Activated CD8-positive, alpha-beta T cell treated with anti-CD3 and anti-CD28 coated beads, Interleukin-2, amount 10 ng/mL, durations not matched to agents 7 days and 5 days (primary cell): ENCODE data around the gene FOXC2. TPM values are rescaled to one million over a fixed set of nuclear protein-coding genes. Genes with fewer than 3 reads are reported as not detected.

ENCODE experiments used
- ATAC-seq: fragments of 150-1000 bp; cut with Tn5 transposase; one replicate; pipeline ENCODE4 v1.10.0; 2021; ENCODE audit warnings: moderate library complexity
- CTCF ChIA-PET: fragments of 350-600 bp; sonication (Branson Sonifier 250); formaldehyde crosslinking; loops from one replicate; lab custom pipeline; 2021; ENCODE audit warnings: antibody characterized with exemption; lab: Charles Lee
- POLR2A ChIA-PET: fragments of 350-600 bp; sonication (Branson Sonifier 250); formaldehyde crosslinking; loops from one replicate; lab custom pipeline; 2021; ENCODE audit warnings: antibody characterized with exemption; lab: Charles Lee
- DNase-seq: peaks from one replicate; pipeline ENCODE4 v3.0.0-alpha.2; 2020
- H3K27ac Mint-ChIP-seq: one replicate; pipeline ENCODE4 v1.8.0; 2021; ENCODE audit warnings: mild to moderate bottlenecking, mixed read lengths
- H3K27me3 Mint-ChIP-seq: one replicate; pipeline ENCODE4 v1.8.0; 2021; ENCODE audit warnings: low read depth, mixed read lengths
- H3K36me3 Mint-ChIP-seq: one replicate; pipeline ENCODE4 v1.8.0; 2021; ENCODE audit warnings: low read depth, mixed read lengths
- H3K4me1 Mint-ChIP-seq: one replicate; pipeline ENCODE4 v1.8.0; 2021; ENCODE audit warnings: low read depth, mixed read lengths
- H3K4me3 Mint-ChIP-seq: one replicate; pipeline ENCODE4 v1.8.0; 2021; ENCODE audit warnings: mild to moderate bottlenecking, mixed read lengths
- H3K9me3 Mint-ChIP-seq: one replicate; pipeline ENCODE4 v1.8.0; 2022; ENCODE audit warnings: mixed read lengths; ENCODE audit not compliant: insufficient read depth
- total RNA-seq, 2 experiments: library from RNA; stranded (reverse); gene quantifications; one replicate each; pipeline ENCODE4 v1.2.3, GENCODE V29; 2021

FOXC2 gene
- total RNA-seq, 2 experiments from 2014 or later: not detected

DNA sequence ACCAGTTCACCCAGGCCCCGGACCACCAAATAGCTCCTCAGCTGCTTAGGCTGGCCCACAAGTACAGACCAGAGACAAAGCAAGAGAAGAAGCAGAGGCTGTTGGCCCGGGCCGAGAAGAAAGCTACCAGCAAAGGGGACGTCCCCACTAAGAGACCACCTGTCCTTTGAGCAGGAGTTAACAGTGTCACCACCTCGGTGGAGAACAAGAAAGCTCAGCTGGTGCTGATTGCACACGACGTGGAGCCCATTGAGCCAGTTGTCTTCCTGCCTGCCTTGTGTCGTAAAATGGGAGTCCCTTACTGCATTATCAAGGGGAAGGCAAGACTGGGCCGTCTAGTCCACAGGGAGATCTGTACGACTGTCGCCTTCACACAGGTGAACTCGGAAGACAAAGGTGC is 40.9 kb upstream of the FOXC2 start:
- ATAC-seq: no peak
- ChIA-PET CTCF (no interaction called here), POLR2A (no interaction called here)
- Mint-ChIP-seq H3K27ac (no peak overlapping the region), H3K4me3 (no peak overlapping the region), H3K36me3 (peaks cover 2% of the 10 kb centered on the region), H3K4me1 (no peaks in the 10 kb centered on the region), H3K27me3 (no peaks in the 10 kb centered on the region), H3K9me3 (no peaks in the 10 kb centered on the region)
- no peak for DNase-seq

DNA sequence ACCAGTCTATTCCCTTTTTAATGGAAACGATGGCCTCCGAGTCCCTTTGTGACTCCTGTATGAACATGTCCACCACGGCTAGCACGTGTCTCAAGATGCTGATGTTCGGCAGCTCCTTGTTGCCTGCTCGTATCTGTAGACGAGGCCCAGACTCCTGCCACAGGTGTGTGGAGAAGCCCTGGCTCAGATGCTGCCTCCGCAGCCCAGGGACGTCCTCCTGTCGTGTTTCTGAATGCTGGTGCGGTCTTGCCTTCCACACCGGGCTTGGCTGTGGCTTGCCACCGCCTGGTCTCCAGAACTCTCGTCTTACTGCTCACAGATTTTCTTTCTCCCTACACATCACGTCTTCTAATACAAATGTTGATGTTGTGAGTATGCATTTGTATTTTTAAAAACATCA is 39.3 kb upstream of the FOXC2 start:
- ChIA-PET CTCF (no interaction called here), POLR2A (no interaction called here)
- Mint-ChIP-seq H3K4me1 (no peaks in the 10 kb centered on the region), H3K9me3 (no peaks in the 10 kb centered on the region), H3K4me3 (no peak overlapping the region), H3K36me3 (peaks cover 2% of the 10 kb centered on the region), H3K27me3 (no peaks in the 10 kb centered on the region), H3K27ac (no peak overlapping the region)
- no peak for ATAC-seq
- no peak for DNase-seq

DNA sequence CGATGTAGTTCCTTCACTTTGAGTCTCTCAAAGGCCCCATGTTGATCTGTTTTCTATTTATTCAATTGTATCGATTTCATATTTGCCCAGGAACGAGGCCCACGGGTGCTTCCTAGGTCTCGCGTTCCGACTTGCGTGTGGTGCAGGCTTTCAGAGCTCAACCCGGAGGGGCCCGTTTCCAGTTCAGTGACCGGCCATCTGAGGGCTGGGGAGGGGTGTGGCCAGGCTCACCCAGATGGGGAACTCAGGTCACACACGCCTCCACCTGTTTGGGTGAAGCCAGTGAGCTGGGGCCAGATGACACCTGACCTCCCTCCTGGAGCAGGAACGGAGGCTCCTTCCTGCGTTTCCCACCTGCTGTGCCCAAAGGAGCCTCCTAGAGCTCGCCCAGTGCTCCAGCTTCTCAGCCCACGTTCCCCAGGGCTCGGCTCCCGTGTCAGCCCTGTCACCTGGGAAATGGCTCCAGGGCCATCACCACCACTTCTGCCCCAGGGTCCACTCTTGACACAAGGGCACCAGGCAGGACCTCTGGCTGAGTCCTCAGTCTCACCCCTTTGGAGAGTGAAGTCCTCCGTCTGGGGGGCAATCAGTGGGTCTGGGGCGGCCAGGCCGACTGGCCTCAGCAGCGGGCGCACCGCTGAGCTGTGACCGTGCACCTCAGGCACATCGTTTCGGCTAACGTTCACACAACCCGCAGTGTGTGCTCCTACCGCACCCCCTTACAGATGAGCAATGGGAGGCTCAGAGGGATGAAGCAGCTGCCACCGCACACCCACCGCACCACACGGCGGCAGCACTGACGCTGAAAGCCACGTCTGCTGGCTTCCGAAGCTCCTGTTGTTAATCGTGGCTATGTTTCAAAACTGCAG is 38.3 kb upstream of the FOXC2 start:
- Mint-ChIP-seq H3K36me3 (peaks cover 2% of the 10 kb centered on the region), H3K9me3 (no peaks in the 10 kb centered on the region), H3K27ac (no peak overlapping the region), H3K4me1 (no peaks in the 10 kb centered on the region), H3K27me3 (no peaks in the 10 kb centered on the region), H3K4me3 (no peak overlapping the region)
- DNase-seq (no peak), ATAC-seq (no peak)
- ChIA-PET CTCF (interaction anchor here (0.9 kb wide), 1 partner anchor 11 kb away, joined by 3 read pairs; no protein-coding TSS in a partner anchor), POLR2A (no interaction called here)

DNA sequence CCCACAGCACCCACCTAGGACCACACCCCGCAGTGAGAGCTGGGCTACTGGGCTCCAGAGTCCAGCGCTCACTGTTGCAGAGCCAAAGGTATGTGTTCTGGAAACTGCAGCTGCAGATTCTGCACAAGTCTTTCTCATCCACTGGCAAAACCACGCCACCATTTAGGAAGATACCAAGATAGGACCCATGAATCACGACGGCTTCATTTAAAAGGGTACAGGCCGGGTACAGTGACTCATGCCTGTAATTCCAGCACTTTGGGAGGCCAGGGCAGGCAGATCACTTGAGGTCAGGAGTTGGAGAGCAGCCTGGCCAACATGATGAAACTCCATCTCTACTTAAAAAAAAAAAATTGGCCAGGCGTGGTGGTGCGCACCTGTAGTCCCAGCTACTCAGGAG is 37.5 kb upstream of the FOXC2 start:
- Mint-ChIP-seq H3K4me3 (no peak overlapping the region), H3K36me3 (peaks cover 2% of the 10 kb centered on the region), H3K27me3 (no peaks in the 10 kb centered on the region), H3K27ac (no peak overlapping the region), H3K4me1 (no peaks in the 10 kb centered on the region), H3K9me3 (no peaks in the 10 kb centered on the region)
- CTCF ChIA-PET: interaction anchor here (0.9 kb wide), 1 partner anchor 12 kb away, joined by 3 read pairs; no protein-coding TSS in a partner anchor
- no peak for ATAC-seq
- POLR2A ChIA-PET: interaction anchor here (0.6 kb wide), 1 partner anchor 22 kb away, joined by 3 read pairs; no protein-coding TSS in a partner anchor
- DNase-seq: no peak

DNA sequence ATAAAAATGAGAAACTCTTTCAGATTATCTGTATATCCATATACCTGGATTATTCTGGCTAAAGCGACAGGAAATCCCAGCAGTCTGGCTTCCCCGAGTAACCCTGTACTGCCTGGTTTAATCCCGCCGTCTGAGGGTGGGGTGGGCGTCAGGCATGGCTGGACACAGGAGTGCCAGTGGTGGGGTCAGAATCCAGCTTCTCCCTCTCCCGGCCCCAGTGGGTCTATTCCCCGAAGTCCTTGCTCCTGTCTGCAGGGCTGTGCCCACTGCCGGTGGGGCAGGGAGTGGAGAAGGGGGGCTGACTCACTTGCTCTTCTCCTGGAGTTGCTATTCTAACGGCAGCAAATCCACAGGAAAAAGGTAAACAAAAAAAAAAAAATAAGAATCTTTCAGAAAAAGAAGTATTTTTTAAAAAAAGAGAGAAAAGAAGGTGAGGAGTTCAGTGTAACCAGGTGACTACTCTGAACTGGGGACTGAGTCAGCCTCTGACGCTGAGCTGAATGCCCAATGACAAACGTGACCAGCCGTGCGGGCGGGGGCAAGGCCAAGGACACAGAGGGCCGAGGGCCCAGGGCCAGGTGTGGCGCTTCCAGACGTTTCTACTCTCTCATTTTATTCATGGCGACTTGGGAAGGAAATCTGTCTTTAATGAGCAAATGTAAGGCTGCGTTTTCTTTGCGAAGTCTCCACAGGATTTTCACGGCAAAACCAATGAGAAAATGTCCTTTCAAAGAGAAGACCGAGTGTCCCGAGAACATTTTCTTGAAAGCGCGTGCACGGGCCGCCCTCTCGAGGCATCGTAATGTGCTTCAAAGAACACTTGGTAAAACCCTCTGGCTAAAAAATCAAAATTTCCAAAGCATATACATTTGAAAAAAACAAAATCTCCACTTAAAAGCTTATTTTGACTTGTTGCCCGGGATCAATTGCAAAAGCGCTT is 36.1 kb upstream of the FOXC2 start:
- H3K27ac Mint-ChIP-seq: no peak overlapping the region
- ChIA-PET CTCF (interaction anchor here (0.6 kb wide), 1 partner anchor 623 kb away, joined by 4 read pairs; no protein-coding TSS in a partner anchor), POLR2A (no interaction called here)

DNA sequence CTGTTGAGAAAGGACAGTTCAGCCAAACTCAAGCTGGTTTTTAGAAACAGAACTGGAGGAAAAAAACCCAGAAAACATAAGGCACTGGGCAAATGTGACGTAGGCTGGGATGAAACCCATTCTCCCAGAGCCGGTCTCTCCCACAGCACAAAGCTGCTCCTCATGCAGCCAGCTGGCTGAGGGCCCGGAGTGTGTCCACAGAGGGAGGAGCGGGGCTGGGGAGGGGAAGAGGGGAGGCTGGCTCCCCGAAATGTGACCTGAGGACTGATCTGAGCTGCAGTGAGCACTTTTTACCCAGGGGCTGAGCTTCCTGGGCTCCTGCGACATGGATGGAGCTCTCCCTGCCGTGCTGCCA is 35.5 kb upstream of the FOXC2 start:
- Mint-ChIP-seq H3K4me3 (no peak overlapping the region), H3K9me3 (no peaks in the 10 kb centered on the region), H3K4me1 (no peaks in the 10 kb centered on the region), H3K36me3 (peaks cover 2% of the 10 kb centered on the region), H3K27ac (no peak overlapping the region), H3K27me3 (no peaks in the 10 kb centered on the region)
- POLR2A ChIA-PET: no interaction called here
- ATAC-seq: no peak
- CTCF ChIA-PET: interaction anchor here (0.6 kb wide), 1 partner anchor 623 kb away, joined by 4 read pairs; no protein-coding TSS in a partner anchor
- DNase-seq: no peak

More for the DNA sequence above, 36.1 kb upstream of the FOXC2 start:
- no peaks in the 10 kb centered on the region for H3K9me3 Mint-ChIP-seq
- ATAC-seq: no peak
- peaks cover 2% of the 10 kb centered on the region for H3K36me3 Mint-ChIP-seq
- DNase-seq: no peak
- no peak overlapping the region for H3K4me3 Mint-ChIP-seq
- no peaks in the 10 kb centered on the region for H3K27me3 Mint-ChIP-seq
- H3K4me1 Mint-ChIP-seq: no peaks in the 10 kb centered on the region

DNA sequence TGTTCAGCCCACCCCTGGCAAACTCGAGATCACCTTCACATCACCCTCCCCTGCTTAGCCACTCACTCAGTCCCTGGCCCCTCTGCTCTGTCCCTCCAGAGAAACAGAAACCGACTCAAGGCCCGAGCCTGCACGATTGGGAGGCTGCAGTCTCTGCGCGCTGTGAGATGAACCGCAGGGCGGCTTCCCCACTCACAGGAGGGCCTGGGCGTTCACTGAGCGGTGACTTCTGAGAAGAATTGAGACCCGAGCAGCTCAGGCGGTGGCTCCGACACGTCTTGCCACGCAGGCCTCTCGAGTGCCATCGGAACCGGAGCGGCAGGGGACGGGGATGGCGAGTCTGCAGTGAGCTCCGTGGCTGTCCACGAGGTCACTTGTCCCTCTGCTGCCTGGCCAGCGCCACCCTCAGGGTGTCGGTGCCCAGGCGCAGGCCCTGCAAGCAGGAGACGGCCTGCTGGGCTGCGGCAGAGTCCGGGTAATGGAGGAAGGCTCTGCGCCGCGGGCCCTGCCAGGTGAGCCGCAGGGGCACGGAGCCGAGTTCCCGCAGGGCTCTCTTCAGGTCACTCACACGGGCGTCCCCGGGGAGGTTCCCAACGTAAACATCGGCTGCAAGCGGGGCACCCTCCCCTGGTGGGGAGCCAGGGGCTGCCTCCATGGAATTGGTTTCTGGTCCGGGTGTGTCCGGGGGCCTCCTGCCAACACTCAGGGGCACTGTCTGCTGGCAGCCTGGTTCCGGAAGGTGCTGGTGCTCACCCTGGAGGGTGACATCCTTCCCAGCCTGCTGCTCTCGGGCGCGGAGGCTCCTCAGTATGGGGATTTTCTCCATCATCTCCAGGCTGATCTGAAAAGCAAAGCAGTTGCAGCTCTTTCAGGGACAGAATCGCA is 34.7 kb upstream of the FOXC2 start:
- H3K27me3 Mint-ChIP-seq: no peaks in the 10 kb centered on the region
- peaks cover 2% of the 10 kb centered on the region for H3K36me3 Mint-ChIP-seq
- no peaks in the 10 kb centered on the region for H3K4me1 Mint-ChIP-seq
- ChIA-PET POLR2A (no interaction called here), CTCF (interaction anchor here (0.6 kb wide), 1 partner anchor 624 kb away, joined by 4 read pairs; no protein-coding TSS in a partner anchor)
- no peak for DNase-seq
- no peak overlapping the region for H3K4me3 Mint-ChIP-seq
- no peak for ATAC-seq
- no peaks in the 10 kb centered on the region for H3K9me3 Mint-ChIP-seq
- H3K27ac Mint-ChIP-seq: no peak overlapping the region

DNA sequence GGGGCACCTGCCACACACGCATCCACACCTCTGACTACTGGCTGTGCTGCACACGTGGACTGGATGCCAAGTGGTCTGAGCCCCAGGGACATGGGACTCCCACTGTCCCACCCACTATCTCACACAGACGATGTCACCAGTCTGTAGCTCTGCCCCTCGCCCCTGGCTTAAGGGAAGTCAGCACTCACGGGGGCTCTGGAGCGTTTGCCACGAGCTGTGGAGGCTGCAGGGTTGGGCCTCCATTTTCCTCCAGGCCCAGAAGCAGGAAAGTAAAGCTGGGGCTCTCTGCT is 34.2 kb upstream of the FOXC2 start:
- POLR2A ChIA-PET: no interaction called here
- Mint-ChIP-seq H3K36me3 (peaks cover 2% of the 10 kb centered on the region), H3K27me3 (no peaks in the 10 kb centered on the region), H3K27ac (no peak overlapping the region), H3K9me3 (no peaks in the 10 kb centered on the region), H3K4me3 (no peak overlapping the region), H3K4me1 (no peaks in the 10 kb centered on the region)
- ATAC-seq: no peak
- CTCF ChIA-PET: no interaction called here
- DNase-seq: no peak

DNA sequence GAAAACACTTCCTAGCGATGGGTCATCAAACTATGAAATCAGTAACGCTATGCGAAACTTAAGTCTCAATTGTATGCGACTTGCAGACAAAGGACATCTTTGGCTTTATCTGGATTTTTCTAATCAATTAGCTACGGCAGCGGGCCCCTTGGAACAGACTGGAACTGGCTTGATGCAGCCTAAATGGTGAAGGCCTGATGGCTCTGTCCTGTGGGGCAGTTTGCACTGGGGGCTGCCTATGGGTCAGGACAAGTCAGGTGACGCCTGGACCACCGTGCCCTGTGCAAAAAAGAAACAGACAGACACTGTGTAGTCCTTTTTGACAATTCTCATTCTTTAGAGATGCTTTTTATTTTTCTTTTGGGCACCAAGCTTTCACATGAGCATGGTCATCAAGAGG is 33.6 kb upstream of the FOXC2 start:
- H3K4me1 Mint-ChIP-seq: no peaks in the 10 kb centered on the region
- no peaks in the 10 kb centered on the region for H3K27me3 Mint-ChIP-seq
- no peak overlapping the region for H3K4me3 Mint-ChIP-seq
- H3K9me3 Mint-ChIP-seq: no peaks in the 10 kb centered on the region
- CTCF ChIA-PET: no interaction called here
- H3K36me3 Mint-ChIP-seq: no peaks in the 10 kb centered on the region
- no peak for DNase-seq
- ATAC-seq: no peak
- H3K27ac Mint-ChIP-seq: no peak overlapping the region
- POLR2A ChIA-PET: no interaction called here

DNA sequence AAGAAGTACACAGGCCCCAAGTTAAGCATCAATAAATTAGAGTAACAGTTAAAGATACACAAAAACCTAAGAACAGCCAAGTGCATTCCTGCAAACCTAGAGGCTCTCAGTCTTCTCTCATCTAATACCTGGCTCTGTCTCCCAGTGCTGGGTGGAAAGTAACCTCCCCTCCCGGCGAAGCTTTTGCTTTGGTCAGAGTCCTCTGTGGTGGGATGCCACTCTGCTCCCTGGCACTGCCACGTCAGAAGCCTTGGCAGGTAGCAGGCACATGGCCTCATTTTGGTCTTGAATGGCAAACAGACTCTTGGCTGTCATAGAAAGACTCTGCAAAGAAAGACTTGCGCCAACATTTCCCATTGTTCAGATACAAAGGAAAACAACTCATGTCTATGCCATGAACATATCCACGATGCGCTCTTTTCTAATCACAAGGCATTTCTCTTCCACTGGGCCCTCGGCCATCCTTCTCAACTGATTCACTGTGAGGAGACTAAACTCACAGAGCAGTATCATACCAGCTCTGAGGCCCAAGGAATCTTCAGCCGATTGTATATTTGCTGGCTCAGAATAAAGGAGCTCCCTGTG is 32.8 kb upstream of the FOXC2 start:
- POLR2A ChIA-PET: no interaction called here
- Mint-ChIP-seq H3K9me3 (no peaks in the 10 kb centered on the region), H3K27me3 (no peaks in the 10 kb centered on the region), H3K4me3 (no peak overlapping the region), H3K4me1 (no peaks in the 10 kb centered on the region), H3K27ac (no peak overlapping the region), H3K36me3 (peaks cover 6% of the 10 kb centered on the region)
- ATAC-seq (no peak), DNase-seq (no peak)
- CTCF ChIA-PET: no interaction called here
